PC-3 (cell line): Measurements from ENCODE around the gene LPAR1.

Experiments used
- CTCF ChIP-seq: fragments of 300-600 bp; sonication (generic); conservative IDR thresholded peaks from 2 replicates; pipeline ENCODE4 v1.5.1; 2017; ENCODE audit warnings: antibody characterized with exemption, low read depth, mild to moderate bottlenecking, low read length
- EZH2phosphoT487 ChIP-seq: fragments of 300-600 bp; sonication (generic); IDR thresholded peaks from 2 replicates; pipeline ENCODE4 v1.6.1; 2018; ENCODE audit warnings: mild to moderate bottlenecking, antibody characterized with exemption, low read length, borderline replicate concordance

- no peak for TF ChIP-seq CTCF
- no peak for TF ChIP-seq EZH2phosphoT487
Observed at GRCh38 chr9:111030492-111030891, 7.8 kb downstream of the LPAR1 start.
